ENCODE results near the gene FAM13A. TPM values are rescaled to one million over a fixed set of nuclear protein-coding genes. Genes with fewer than 3 reads are reported as not detected.

Gene FAM13A
- total RNA-seq, 2 experiments from 2014 or later: 9.6 to 10.2 TPM

DNA sequence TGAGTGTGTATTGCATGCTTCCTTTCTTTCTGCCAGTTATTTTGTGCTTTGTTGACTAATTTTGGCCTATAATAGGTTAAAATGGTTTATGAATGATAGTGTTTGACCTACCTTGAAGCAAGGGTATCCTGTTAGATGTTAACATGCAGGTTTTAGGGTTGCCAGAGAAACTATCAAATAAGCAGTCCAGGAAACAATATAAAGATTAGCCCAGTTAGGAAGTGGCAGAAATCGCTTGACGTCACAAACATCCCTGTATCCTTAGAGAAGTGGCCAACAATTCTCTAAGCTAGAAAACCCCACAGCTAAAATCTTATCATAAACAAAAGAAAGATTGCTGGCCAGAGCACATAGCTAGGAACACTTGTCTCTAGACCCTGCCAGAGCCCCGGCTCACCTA lies 363.2 kb downstream of the FAM13A start:
- Histone ChIP-seq H3K27ac (ENCODE audit: low read depth in 1 of 2, low read length in 2 of 2) (no peak overlapping the region), H3K9me3 (ENCODE audit: control insufficient read depth in 1 of 2, insufficient read depth in 1 of 2, low read length in 2 of 2) (no peaks in the 10 kb centered on the region), H3K27me3 (ENCODE audit: control insufficient read depth in 1 of 2, insufficient read depth in 2 of 2, low read length in 2 of 2) (no peaks in the 10 kb centered on the region), H3K4me1 (ENCODE audit: insufficient read depth, low read length) (peaks cover 10% of the 10 kb centered on the region), H3K4me3 (ENCODE audit: low read length) (no peak overlapping the region), H3K36me3 (ENCODE audit: insufficient read depth, low read length) (peaks cover 33% of the 10 kb centered on the region)
- Mint-ChIP-seq H3K27ac (peak overlapping the region; percentile 1), H3K36me3 (ENCODE audit: low read depth) (peaks cover 78% of the 10 kb centered on the region), H3K4me3 (no peak overlapping the region), H3K27me3 (no peaks in the 10 kb centered on the region), H3K4me1 (ENCODE audit: low read depth) (peaks cover 27% of the 10 kb centered on the region), H3K9me3 (no peaks in the 10 kb centered on the region)
- ChIA-PET CTCF (no interaction called here), POLR2A (no interaction called here)
- no peak for DNase-seq
- TF ChIP-seq, protein P1, sequence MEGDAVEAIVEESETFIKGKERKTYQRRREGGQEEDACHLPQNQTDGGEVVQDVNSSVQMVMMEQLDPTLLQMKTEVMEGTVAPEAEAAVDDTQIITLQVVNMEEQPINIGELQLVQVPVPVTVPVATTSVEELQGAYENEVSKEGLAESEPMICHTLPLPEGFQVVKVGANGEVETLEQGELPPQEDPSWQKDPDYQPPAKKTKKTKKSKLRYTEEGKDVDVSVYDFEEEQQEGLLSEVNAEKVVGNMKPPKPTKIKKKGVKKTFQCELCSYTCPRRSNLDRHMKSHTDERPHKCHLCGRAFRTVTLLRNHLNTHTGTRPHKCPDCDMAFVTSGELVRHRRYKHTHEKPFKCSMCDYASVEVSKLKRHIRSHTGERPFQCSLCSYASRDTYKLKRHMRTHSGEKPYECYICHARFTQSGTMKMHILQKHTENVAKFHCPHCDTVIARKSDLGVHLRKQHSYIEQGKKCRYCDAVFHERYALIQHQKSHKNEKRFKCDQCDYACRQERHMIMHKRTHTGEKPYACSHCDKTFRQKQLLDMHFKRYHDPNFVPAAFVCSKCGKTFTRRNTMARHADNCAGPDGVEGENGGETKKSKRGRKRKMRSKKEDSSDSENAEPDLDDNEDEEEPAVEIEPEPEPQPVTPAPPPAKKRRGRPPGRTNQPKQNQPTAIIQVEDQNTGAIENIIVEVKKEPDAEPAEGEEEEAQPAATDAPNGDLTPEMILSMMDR (IDR thresholded peaks at IDR 0.05): no peak
- no peak for ATAC-seq (ENCODE audit: poor library complexity)
- intact Hi-C loops (cut with DNase I, micrococcal nuclease): no loop called here

GRCh38 chr4:88690355-88690754 lies 366.6 kb downstream of the FAM13A start:
- ChIA-PET POLR2A (no interaction called here), CTCF (no interaction called here)
- intact Hi-C loops (cut with DNase I, micrococcal nuclease): no loop called here
- H3K27me3 ChIP-seq (ENCODE audit: control insufficient read depth in 1 of 2, insufficient read depth in 2 of 2, low read length in 2 of 2): no peaks in the 10 kb centered on the region
- H3K9me3 Mint-ChIP-seq: no peaks in the 10 kb centered on the region
- TF ChIP-seq, protein P1 (IDR thresholded peaks at IDR 0.05): no peak
- no peak overlapping the region for H3K27ac ChIP-seq (ENCODE audit: low read depth in 1 of 2, low read length in 2 of 2)
- H3K36me3 Mint-ChIP-seq (ENCODE audit: low read depth): peaks cover 85% of the 10 kb centered on the region
- no peaks in the 10 kb centered on the region for H3K9me3 ChIP-seq (ENCODE audit: control insufficient read depth in 1 of 2, insufficient read depth in 1 of 2, low read length in 2 of 2)
- peaks cover 5% of the 10 kb centered on the region for H3K4me1 Mint-ChIP-seq (ENCODE audit: low read depth)
- ATAC-seq (ENCODE audit: poor library complexity) (no peak), DNase-seq (no peak)
- H3K27ac Mint-ChIP-seq: no peak overlapping the region
- no peak overlapping the region for H3K4me3 Mint-ChIP-seq
- no peaks in the 10 kb centered on the region for H3K27me3 Mint-ChIP-seq
- no peak overlapping the region for H3K4me3 ChIP-seq (ENCODE audit: low read length)
- peaks cover 48% of the 10 kb centered on the region for H3K36me3 ChIP-seq (ENCODE audit: insufficient read depth, low read length)
- H3K4me1 ChIP-seq (ENCODE audit: insufficient read depth, low read length): no peaks in the 10 kb centered on the region

DNA sequence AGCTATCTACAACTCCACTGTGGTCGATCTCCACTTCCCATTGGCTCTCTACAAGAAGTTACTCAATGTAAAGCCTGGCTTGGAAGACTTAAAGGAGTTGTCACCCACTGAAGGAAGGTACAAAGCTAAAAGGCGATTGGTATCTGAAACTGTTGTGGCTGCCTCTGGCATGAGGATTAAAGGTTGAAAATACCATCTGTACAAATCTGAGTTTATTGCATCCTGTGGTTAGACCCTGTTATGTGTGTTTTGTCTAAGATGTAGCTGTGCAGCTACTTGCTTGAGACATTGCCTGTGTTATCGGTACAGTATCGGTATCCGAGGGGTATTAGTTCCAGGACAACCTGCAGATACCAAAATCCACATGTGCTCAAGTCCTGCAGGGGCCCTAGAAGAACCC lies 375.8 kb downstream of the FAM13A start:
- intact Hi-C loops (cut with DNase I, micrococcal nuclease): no loop called here
- Histone ChIP-seq H3K4me1 (ENCODE audit: insufficient read depth, low read length) (no peaks in the 10 kb centered on the region), H3K27me3 (ENCODE audit: control insufficient read depth in 1 of 2, insufficient read depth in 2 of 2, low read length in 2 of 2) (no peaks in the 10 kb centered on the region), H3K36me3 (ENCODE audit: insufficient read depth, low read length) (peaks cover 67% of the 10 kb centered on the region), H3K27ac (ENCODE audit: low read depth in 1 of 2, low read length in 2 of 2) (no peak overlapping the region), H3K9me3 (ENCODE audit: control insufficient read depth in 1 of 2, insufficient read depth in 1 of 2, low read length in 2 of 2) (no peaks in the 10 kb centered on the region), H3K4me3 (ENCODE audit: low read length) (no peak overlapping the region)
- Mint-ChIP-seq H3K4me1 (ENCODE audit: low read depth) (no peaks in the 10 kb centered on the region), H3K9me3 (no peaks in the 10 kb centered on the region), H3K36me3 (ENCODE audit: low read depth) (peaks cover 91% of the 10 kb centered on the region), H3K27me3 (no peaks in the 10 kb centered on the region), H3K27ac (no peak overlapping the region), H3K4me3 (no peak overlapping the region)
- POLR2A ChIA-PET: no interaction called here
- TF ChIP-seq, protein P1 (IDR thresholded peaks at IDR 0.05): no peak
- ATAC-seq (ENCODE audit: poor library complexity): no peak
- CTCF ChIA-PET: no interaction called here
- DNase-seq: no peak

Other genes starting within 250 kb of the FAM13A start
- gene TIGD2, start 54.3 kb upstream of the FAM13A start, total RNA-seq: 1 to 10 TPM; 3.3 to 3.9 TPM